Epidermal melanocyte (primary cell): ENCODE measurements around the gene NRTN.
"Not testable (repeated sequence)": the region's sequence is repeated elsewhere in the genome, so short reads cannot be mapped to it uniquely, and the experiment has no call there.

Experiments used
- DNase-seq: peaks from one replicate; pipeline ENCODE4 v3.0.0; 2011; ENCODE audit warnings: low spot score; ENCODE audit not compliant: insufficient read length

Gene NRTN

GRCh38 chr19:5832527-5833216 lies 27.8 kb downstream of the NRTN start:
- DNase-seq: peak; percentile 9

- no peak for DNase-seq
Observed at GRCh38 chr19:5837761-5838352, 33.0 kb downstream of the NRTN start.

GRCh38 chr19:5838353-5839064 lies 33.6 kb downstream of the NRTN start:
- no peak for DNase-seq

- DNase-seq: no peak
Observed at GRCh38 chr19:5839065-5840017, 34.5 kb downstream of the NRTN start, which contains the start of gene FUT6. TSS of gene FUT6 (minus strand) at chr19:5839702. CDS start at chr19:5832567, 7,135 bp downstream.

GRCh38 chr19:5841735-5842111 lies 36.9 kb downstream of the NRTN start:
- DNase-seq: not testable (repeated sequence)

GRCh38 chr19:5843295-5843927 lies 38.5 kb downstream of the NRTN start:
- no peak for DNase-seq

- no peak for DNase-seq
Observed at GRCh38 chr19:5844456-5845433, 39.9 kb downstream of the NRTN start.

- not testable (repeated sequence) for DNase-seq
Observed at GRCh38 chr19:5847846-5848245, 43.0 kb downstream of the NRTN start.

- DNase-seq: not testable (repeated sequence)
Observed at GRCh38 chr19:5848621-5849020, 43.8 kb downstream of the NRTN start.

DNA sequence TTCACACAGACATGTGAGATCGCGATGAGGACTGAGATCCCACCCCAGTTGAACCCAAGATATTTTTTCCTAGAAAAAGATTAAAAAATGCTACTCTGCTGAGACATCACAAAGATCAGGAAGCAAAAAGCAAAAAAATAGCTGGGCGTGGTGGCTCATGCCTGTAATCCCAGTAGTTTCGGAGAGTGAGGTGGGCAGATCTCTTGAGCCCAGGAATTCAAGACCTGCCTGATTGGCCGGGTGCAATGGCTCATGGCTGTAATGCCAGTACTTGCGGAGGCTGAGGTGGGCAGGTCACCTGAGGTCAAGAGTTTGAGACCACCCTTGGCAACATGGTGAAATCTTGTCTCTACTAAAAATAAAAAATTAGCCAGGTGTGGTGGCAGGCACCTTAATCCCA lies 45.3 kb downstream of the NRTN start:
- DNase-seq: no peak

- DNase-seq: peak; percentile 10
Observed at GRCh38 chr19:5850743-5851293, 46.0 kb downstream of the NRTN start.

- peak; percentile 8 for DNase-seq
Observed at GRCh38 chr19:5851302-5851701, 46.4 kb downstream of the NRTN start, which contains the start of gene FUT3. TSS of gene FUT3 (minus strand) at chr19:5851449.

DNA sequence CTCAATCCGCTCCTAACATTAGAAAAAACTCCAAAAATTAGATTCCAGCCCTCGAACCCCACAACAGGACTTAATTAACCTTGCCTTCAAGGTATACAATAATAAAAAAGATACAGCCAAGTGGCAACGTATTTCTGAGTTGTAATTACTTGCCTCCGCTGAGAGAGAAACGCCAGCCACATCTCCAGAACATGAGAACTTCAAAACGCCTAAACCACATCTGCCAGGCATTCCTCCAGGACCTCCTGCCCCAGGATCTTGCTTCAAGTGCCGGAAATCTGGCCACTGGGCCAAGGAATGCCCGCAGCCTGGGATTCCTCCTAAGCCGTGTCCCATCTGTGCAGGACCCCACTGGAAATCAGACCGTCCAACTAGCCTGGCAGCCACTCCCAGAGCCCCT lies 49.3 kb downstream of the NRTN start:
- DNase-seq: not testable (repeated sequence)

DNA sequence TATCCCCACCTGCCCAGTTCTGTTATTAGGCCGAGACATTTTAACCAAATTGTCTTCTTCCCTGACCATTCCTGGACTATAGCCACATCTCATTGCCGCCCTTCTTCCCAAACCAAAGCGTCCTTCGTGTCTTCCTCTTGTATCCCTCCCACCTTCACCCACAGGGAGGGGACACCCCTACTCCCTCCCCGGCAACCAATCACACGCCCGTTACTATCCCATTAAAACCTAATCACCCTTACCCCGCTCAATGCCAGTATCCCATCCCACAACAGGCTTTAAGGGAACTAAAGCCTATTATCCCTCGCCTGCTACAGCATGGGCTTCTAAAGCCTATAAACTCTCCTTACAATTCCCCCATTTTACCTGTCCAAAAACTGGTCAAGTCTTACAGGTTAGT lies 50.3 kb downstream of the NRTN start:
- DNase-seq: peak; percentile 2

- DNase-seq: no peak
Observed at GRCh38 chr19:5857203-5858081, 52.6 kb downstream of the NRTN start.

DNA sequence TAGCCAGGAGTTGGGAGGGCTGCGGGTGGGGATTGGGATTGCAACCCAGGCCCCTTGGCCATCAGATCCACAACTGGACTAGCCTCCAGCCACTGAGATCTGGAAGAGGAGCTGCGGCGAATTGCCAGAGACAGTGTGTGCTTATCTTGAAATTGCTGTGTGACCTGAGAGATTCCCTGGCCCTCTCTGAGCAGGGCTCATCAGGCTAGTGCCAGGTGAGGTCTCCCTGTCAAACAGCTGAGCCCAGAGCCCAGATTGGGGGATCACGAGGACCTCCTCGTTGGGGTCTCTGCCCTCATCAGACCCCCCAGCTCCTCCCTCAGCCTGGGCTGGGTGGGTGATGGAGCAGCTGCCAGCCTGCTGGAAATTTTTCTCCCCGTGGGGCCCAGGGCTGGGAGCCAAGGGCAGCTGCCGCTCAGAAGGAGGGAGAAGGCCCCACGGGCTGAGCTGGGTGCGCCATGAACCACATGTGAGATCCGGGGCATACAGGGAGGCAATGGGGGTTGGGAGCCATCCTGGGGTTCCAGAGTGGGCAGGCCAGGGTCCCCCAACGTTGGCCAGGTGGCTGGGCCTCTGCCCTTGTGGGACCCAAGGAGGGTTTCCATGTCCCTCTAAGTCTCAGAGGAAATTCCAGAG lies 58.3 kb downstream of the NRTN start:
- no peak for DNase-seq

DNA sequence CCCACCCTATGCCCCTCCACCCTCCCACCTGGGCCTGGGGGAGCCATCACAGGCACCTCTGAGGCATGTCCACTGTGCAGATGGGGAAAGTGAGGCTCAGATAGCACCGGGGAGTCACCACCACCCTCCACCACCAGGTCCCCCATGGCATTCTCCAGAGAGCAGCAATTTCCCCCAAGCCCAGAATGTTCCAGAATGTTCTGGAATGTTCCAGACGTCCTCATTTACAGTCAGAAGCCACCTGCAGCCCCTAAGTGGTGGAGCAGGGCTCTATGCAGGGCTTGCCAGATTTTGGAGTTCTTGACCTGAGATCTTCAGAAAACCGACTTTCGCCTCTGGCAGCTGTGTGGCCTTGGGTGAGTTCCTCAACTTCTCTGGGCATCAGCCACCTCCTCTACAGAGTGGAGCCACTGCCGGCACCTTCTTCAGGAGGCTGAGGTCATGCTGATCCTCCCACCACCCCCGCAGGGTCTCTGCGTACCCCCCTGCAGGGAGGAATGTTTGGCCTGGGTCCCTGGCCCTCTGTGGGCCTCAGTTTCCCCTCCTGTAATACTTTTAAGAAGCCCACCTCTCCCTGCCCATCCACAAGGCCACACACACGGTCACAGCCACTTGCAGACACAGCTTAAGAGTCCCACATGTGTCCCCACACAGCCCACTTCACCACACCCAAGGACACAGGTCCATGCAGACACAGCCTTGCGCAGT lies 59.3 kb downstream of the NRTN start:
- no peak for DNase-seq
